ENCODE results near the gene XIAP. TPM values are rescaled to one million over a fixed set of nuclear protein-coding genes. Genes with fewer than 3 reads are reported as not detected.
A peak's percentile ranks its signal among the peaks of the same experiment; 100 is the strongest.
"Not testable (repeated sequence)": the region's sequence is repeated elsewhere in the genome, so short reads cannot be mapped to it uniquely, and the experiment has no call there.

XIAP gene
- total RNA-seq, 6 experiments from 2014 or later, result 34.4 to 48.4 (median 38.8) TPM

- H3K4me1 Mint-ChIP-seq (ENCODE audit: low read depth), result peaks cover 8% of the 10 kb centered on the region
- DNase-seq, result peak; percentile 13
- H3K27ac Mint-ChIP-seq, result no peak overlapping the region
- H3K9me3 Mint-ChIP-seq, result no peaks in the 10 kb centered on the region
- no peak overlapping the region for H3K4me3 Mint-ChIP-seq
- H3K36me3 Mint-ChIP-seq (ENCODE audit: low read depth), result peaks cover 16% of the 10 kb centered on the region; the same call in 1 of the 2 replicates
- H3K27me3 Mint-ChIP-seq (ENCODE audit: insufficient read depth), result no peaks in the 10 kb centered on the region
- TF ChIP-seq, protein P1, sequence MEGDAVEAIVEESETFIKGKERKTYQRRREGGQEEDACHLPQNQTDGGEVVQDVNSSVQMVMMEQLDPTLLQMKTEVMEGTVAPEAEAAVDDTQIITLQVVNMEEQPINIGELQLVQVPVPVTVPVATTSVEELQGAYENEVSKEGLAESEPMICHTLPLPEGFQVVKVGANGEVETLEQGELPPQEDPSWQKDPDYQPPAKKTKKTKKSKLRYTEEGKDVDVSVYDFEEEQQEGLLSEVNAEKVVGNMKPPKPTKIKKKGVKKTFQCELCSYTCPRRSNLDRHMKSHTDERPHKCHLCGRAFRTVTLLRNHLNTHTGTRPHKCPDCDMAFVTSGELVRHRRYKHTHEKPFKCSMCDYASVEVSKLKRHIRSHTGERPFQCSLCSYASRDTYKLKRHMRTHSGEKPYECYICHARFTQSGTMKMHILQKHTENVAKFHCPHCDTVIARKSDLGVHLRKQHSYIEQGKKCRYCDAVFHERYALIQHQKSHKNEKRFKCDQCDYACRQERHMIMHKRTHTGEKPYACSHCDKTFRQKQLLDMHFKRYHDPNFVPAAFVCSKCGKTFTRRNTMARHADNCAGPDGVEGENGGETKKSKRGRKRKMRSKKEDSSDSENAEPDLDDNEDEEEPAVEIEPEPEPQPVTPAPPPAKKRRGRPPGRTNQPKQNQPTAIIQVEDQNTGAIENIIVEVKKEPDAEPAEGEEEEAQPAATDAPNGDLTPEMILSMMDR (IDR thresholded peaks at IDR 0.05), result no peak
These were observed 39.8 kb downstream of the XIAP start for GRCh38 chrX:123899701-123900100.

DNA sequence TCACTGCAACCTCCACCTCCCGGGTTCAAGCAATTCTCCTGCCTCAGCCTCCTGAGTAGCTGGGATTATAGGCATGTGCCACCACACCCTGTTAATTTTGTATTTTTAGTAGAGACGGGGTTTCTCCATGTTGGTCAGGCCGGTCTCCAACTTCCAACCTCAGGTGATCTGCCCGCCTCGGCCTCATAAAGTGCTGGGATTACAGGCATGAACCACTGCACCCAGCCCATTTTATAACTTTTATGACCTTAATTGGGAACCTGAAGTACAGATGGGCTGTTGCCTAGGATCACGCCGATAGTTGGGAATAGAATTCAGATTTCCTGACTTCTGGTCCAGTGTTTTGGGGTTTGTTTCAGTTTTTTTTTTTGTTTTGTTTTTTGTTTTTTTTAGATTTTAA is 43.4 kb downstream of the XIAP start:
- H3K4me3 Mint-ChIP-seq; H3K27ac Mint-ChIP-seq; DNase-seq; H3K9me3 Mint-ChIP-seq; H3K27me3 Mint-ChIP-seq (ENCODE audit: insufficient read depth): not testable (repeated sequence)
- Mint-ChIP-seq H3K36me3 (ENCODE audit: low read depth) (peaks cover 31% of the 10 kb centered on the region), H3K4me1 (ENCODE audit: low read depth) (peaks cover 29% of the 10 kb centered on the region)

- TF ChIP-seq, protein P1 (IDR thresholded peaks at IDR 0.05), result no peak
- no peak for DNase-seq
- Mint-ChIP-seq H3K4me1 (ENCODE audit: low read depth) (peaks cover 34% of the 10 kb centered on the region), H3K27ac (peak overlapping the region; percentile 24; the same call in 1 of the 2 replicates), H3K9me3 (no peaks in the 10 kb centered on the region), H3K4me3 (no peak overlapping the region), H3K27me3 (ENCODE audit: insufficient read depth) (no peaks in the 10 kb centered on the region), H3K36me3 (ENCODE audit: low read depth) (peaks cover 31% of the 10 kb centered on the region)
These were observed 45.5 kb downstream of the XIAP start for GRCh38 chrX:123905332-123905731.

- DNase-seq, result no peak
- Mint-ChIP-seq H3K36me3 (ENCODE audit: low read depth) (peaks cover 25% of the 10 kb centered on the region), H3K9me3 (no peaks in the 10 kb centered on the region), H3K27ac (peak overlapping the region; percentile 43; the same call in 1 of the 2 replicates), H3K27me3 (ENCODE audit: insufficient read depth) (no peaks in the 10 kb centered on the region), H3K4me3 (no peak overlapping the region), H3K4me1 (ENCODE audit: low read depth) (peaks cover 35% of the 10 kb centered on the region)
- TF ChIP-seq, protein P1 (IDR thresholded peaks at IDR 0.05), result no peak
These were observed 46.9 kb downstream of the XIAP start for GRCh38 chrX:123906557-123907316.

DNA sequence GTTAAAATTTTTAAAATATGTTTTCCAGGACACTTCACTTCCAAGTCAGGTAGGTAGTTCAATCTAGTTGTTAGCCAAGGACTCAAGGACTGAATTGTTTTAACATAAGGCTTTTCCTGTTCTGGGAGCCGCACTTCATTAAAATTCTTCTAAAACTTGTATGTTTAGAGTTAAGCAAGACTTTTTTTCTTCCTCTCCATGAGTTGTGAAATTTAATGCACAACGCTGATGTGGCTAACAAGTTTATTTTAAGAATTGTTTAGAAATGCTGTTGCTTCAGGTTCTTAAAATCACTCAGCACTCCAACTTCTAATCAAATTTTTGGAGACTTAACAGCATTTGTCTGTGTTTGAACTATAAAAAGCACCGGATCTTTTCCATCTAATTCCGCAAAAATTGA is 49.7 kb downstream of the XIAP start:
- no peak overlapping the region; the same call in 1 of the 2 replicates for H3K4me3 Mint-ChIP-seq
- H3K27ac Mint-ChIP-seq, result peak overlapping the region; percentile 28; the same call in 1 of the 2 replicates
- TF ChIP-seq, protein P1 (IDR thresholded peaks at IDR 0.05), result no peak
- H3K36me3 Mint-ChIP-seq (ENCODE audit: low read depth), result peaks cover 15% of the 10 kb centered on the region
- H3K9me3 Mint-ChIP-seq, result no peaks in the 10 kb centered on the region
- DNase-seq, result no peak
- peaks cover 35% of the 10 kb centered on the region for H3K4me1 Mint-ChIP-seq (ENCODE audit: low read depth)
- no peaks in the 10 kb centered on the region for H3K27me3 Mint-ChIP-seq (ENCODE audit: insufficient read depth)

- no peak for DNase-seq
- Mint-ChIP-seq H3K4me3 (no peak overlapping the region), H3K27ac (no peak overlapping the region), H3K36me3 (ENCODE audit: low read depth) (no peaks in the 10 kb centered on the region), H3K27me3 (ENCODE audit: insufficient read depth) (no peaks in the 10 kb centered on the region), H3K9me3 (no peaks in the 10 kb centered on the region), H3K4me1 (ENCODE audit: low read depth) (peaks cover 10% of the 10 kb centered on the region)
- TF ChIP-seq, protein P1 (IDR thresholded peaks at IDR 0.05), result no peak
These were observed 57.2 kb downstream of the XIAP start for GRCh38 chrX:123917069-123917468.

Measured in HFFc6 (cell line).